NB4 (cell line): ENCODE measurements around the gene USF3.

Experiments
- DNase-seq: peaks from one replicate; pipeline ENCODE4 v3.0.0; 2010; ENCODE audit warnings: low read depth
- H3K4me3 ChIP-seq: one replicate; pipeline ENCODE4 v1.5.1; 2011; ENCODE audit warnings: mild to moderate bottlenecking, low read depth, low read length, moderate library complexity
- CTCF ChIP-seq: IDR thresholded peaks from one replicate; pipeline ENCODE4 v1.5.1; 2012; ENCODE audit warnings: low read depth, low read length
- MAX ChIP-seq: IDR thresholded peaks from 2 replicates; pipeline ENCODE4 v1.6.1; 2011; ENCODE audit warnings: low read depth, low read length
- MYC ChIP-seq: IDR thresholded peaks from 2 replicates; pipeline ENCODE4 v1.6.1; 2011; ENCODE audit warnings: low read depth, low read length
- POLR2A ChIP-seq: IDR thresholded peaks from 2 replicates; pipeline ENCODE4 v1.6.1; 2011; ENCODE audit warnings: mild to moderate bottlenecking; ENCODE audit not compliant: insufficient read length; ENCODE audit errors: extremely low read depth

The USF3 gene

GRCh38 chr3:113696658-113697499, 437 bp upstream of the USF3 start:
- DNase-seq, result peak; percentile 99
- TF ChIP-seq MAX (no peak), MYC (no peak), POLR2A (no peak), CTCF (no peak)
- H3K4me3 ChIP-seq, result peak overlapping the region; percentile 95

- peak overlapping the region; percentile 84 for H3K4me3 ChIP-seq
- TF ChIP-seq POLR2A (no peak), MAX (no peak), MYC (no peak), CTCF (no peak)
- DNase-seq, result peak; percentile 36
Measured at GRCh38 chr3:113695431-113695785, 1.0 kb downstream of the USF3 start.

- H3K4me3 ChIP-seq, result no peak overlapping the region
- DNase-seq, result no peak
- TF ChIP-seq MYC, result no peak
Measured at GRCh38 chr3:113690482-113690881, 6.0 kb downstream of the USF3 start.

GRCh38 chr3:113685956-113686721, 10.3 kb downstream of the USF3 start:
- H3K4me3 ChIP-seq, result no peak overlapping the region

GRCh38 chr3:113685124-113685523, 11.3 kb downstream of the USF3 start:
- TF ChIP-seq MYC (no peak), MAX (no peak), CTCF (no peak)

More at GRCh38 chr3:113685956-113686721, 10.3 kb downstream of the USF3 start:
- TF ChIP-seq POLR2A (no peak), MAX (no peak), CTCF (no peak), MYC (no peak)
- peak; percentile 32 for DNase-seq

GRCh38 chr3:113684271-113684819, 12.1 kb downstream of the USF3 start:
- no peak for DNase-seq
- H3K4me3 ChIP-seq, result no peak overlapping the region
- TF ChIP-seq POLR2A (no peak), MYC (no peak), CTCF (no peak), MAX (no peak)

More at GRCh38 chr3:113685124-113685523, 11.3 kb downstream of the USF3 start:
- H3K4me3 ChIP-seq, result no peak overlapping the region
- DNase-seq, result no peak
